Mesodermal cell (in vitro differentiated cells): ENCODE results near the gene ETDB. TPM values are rescaled to one million over a fixed set of nuclear protein-coding genes. Genes with fewer than 3 reads are reported as not detected.
"Not testable (repeated sequence)": the region's sequence is repeated elsewhere in the genome, so short reads cannot be mapped to it uniquely, and the experiment has no call there.

Experiments
- H3K27ac ChIP-seq: 2 replicates; pipeline ENCODE4 v1.7.0; 2013; ENCODE audit warnings: mild to moderate bottlenecking, low read depth, low read length, moderate library complexity; ENCODE audit not compliant: severe bottlenecking
- H3K36me3 ChIP-seq: 2 replicates; pipeline ENCODE4 v1.7.1; 2013; ENCODE audit warnings: mild to moderate bottlenecking, low read length, moderate library complexity; ENCODE audit not compliant: control insufficient read depth, insufficient read depth
- H3K4me1 ChIP-seq: one replicate; pipeline ENCODE4 v1.7.1; 2013; ENCODE audit warnings: mild to moderate bottlenecking, low read length; ENCODE audit not compliant: insufficient read depth, control insufficient read depth, poor library complexity, severe bottlenecking
- H3K4me3 ChIP-seq: 2 replicates; pipeline ENCODE4 v1.7.0; 2013; ENCODE audit warnings: low read length, control low read depth, mild to moderate bottlenecking; ENCODE audit not compliant: insufficient read depth, poor library complexity, severe bottlenecking; ENCODE audit errors: extremely low read depth
- H3K9me3 ChIP-seq: 2 replicates; pipeline ENCODE4 v1.7.1; 2013; ENCODE audit warnings: mild to moderate bottlenecking, low read length, moderate library complexity; ENCODE audit not compliant: control insufficient read depth
- WGBS, 2 experiments: methylation state at CpG; one replicate each; pipeline ENCODE4 v1.1.5; 2013; ENCODE audit warnings: missing lambda C conversion rate in 2 of 2; ENCODE audit not compliant: insufficient coverage in 2 of 2; 5-methylcytosine and 5-hydroxymethylcytosine counted together
- polyA plus RNA-seq, 2 experiments: library from polyadenylated mRNA; stranded (reverse); fragments of 50-300 nt; gene quantifications; one replicate each; pipeline ENCODE4 v1.2.3, GENCODE V29; 2013

ETDB gene
- polyA plus RNA-seq (2013, experiment 1 of 2), result not detected
- polyA plus RNA-seq (2013, experiment 2 of 2), result not detected

DNA sequence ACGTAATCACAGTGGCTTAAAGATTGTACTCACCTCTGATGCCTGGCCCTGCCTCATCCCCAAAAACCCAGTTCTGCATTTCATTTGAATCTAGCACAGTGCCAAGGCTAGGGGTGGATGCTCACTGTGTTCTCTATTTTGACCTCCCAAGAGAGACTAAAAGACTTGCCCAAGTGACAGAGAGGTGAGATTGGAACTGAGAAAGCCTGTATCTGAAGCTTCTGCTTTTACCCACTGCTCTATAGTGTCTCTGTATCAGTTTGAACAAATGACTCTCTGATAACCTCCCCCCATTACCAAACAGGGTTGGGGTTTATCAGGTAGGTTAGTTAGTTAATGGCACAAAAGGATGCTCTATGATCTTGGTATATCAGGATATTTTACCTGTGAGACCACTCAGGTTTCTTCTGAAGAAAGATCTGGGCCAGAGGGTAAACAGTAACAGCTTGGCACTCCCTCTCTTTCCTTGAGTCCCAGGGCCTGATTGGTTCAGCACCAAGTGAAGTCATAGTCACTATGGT is at the start of gene ETDB:
TSS of gene ETDB (minus strand) at position 471 of the 521 bp plus-strand sequence. CDS start 1,265 bp downstream, outside the sequence.
- no CpG with 5 or more reads among the region's 1 CpG for WGBS, 2 experiments
- not testable (repeated sequence) for H3K4me3 ChIP-seq, H3K27ac ChIP-seq, H3K36me3 ChIP-seq, H3K4me1 ChIP-seq, H3K9me3 ChIP-seq

DNA sequence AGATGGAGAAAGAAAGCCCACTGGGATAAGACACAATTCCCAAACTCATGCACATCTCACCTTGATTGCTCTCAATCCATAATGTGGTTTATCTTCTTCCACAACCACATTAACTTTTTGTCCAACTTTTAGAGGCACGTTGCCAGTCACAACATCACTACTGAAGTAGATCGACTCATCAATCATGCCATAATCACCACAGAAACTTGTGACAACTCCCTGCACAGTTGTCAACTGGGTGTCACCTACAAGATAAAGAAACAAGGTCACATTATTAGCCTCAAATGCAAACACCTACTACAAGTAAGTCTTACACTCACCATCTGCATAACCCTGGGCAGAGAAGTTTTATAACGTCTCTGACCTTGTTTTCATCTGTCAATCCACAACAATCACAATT is 49.2 kb upstream of the ETDB start:
- H3K9me3 ChIP-seq, H3K27ac ChIP-seq, H3K4me3 ChIP-seq, H3K36me3 ChIP-seq, H3K4me1 ChIP-seq: not testable (repeated sequence)
- 90 to 100% methylated on average over 1 to 2 of the region's 3 CpGs for WGBS, 2 experiments

DNA sequence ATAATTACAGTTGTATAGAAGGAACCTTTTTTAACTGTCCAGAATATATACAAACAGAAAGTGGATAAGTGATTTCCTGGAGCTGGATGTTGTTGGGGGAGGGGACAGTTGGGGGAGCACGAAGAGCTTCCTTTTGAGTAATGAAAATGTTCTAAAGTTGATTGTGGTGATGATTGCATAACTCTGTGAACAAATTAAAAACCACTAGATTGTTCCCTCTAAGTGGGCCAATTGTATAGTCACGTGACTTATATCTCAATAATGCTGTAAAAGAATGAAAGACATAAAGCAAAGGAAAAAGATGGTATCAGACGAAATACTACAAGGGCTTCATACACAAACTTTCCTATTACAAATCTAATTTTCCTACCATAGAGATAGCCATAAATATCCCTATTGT is 48.2 kb upstream of the ETDB start:
- Histone ChIP-seq H3K36me3 (no peaks in the 10 kb centered on the region), H3K4me3 (no peak overlapping the region), H3K27ac (no peak overlapping the region), H3K9me3 (no peaks in the 10 kb centered on the region), H3K4me1 (no peaks in the 10 kb centered on the region)
- no CpG with 5 or more reads among the region's 3 CpGs for WGBS, 2 experiments

DNA sequence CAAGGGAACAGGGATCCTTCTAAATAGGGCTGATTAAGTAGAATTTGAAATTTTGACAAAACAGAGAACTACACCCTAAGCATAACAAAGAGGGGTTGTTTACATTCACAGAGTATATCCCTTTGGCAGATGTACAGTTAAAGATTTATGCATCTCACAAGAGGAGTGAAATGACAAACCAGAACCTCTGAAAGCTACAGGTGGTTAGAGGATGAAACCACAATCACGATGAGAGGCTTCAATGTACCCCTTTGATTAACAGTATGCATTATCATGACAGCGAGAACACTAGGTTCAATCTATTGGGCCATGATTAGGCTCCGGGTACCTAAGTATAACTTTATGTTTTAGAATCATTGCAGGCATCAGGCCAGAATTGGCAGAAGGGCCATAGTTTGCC is 34.4 kb upstream of the ETDB start:
- H3K9me3 ChIP-seq, H3K4me3 ChIP-seq, H3K36me3 ChIP-seq, H3K4me1 ChIP-seq, H3K27ac ChIP-seq: not testable (repeated sequence)
- no CpG with 5 or more reads among the region's 3 CpGs for WGBS, 2 experiments

DNA sequence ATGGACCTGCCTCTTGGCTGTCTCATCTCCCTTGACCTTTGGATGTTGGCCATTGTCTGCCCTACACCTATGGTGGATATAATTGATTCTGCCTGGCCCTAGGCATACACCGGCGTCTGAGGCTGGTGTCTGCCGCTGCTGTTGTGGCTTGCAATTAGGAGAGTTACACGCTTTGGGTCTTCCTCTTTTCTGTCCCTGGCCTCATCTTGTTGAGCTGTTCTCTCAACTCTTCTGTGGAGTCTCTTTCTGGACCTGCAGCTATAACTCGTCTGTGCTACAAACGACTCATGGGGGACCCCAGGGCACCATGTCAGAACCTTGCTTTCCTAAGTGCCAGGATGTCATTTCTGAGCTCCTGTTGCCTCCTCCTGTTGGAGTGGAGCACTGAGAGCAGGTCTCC is 5.8 kb upstream of the ETDB start:
- no CpG with 5 or more reads among the region's 6 CpGs for WGBS, 2 experiments
- H3K4me3 ChIP-seq, H3K4me1 ChIP-seq, H3K9me3 ChIP-seq, H3K36me3 ChIP-seq, H3K27ac ChIP-seq: not testable (repeated sequence)

DNA sequence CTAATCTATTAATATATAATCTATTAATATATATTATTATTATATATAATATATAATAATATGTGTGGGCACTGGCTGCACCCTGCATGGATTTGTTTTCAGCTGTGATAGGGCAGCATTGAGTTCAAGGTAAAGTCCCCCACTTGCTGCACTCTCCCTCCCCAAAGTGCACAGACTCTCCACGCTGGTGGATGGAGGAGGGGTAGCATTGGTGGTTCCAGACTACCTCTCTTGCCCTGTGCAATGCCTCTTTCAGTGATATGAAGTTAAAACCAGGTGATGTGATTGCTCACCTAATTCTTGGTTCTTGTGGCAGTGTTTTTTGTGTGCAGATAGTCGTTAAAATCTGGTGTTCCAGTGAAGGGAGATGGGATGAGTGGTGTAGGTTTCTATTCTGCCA is 4.3 kb downstream of the ETDB start:
- H3K36me3 ChIP-seq, result not testable (repeated sequence)
- no CpG with 5 or more reads among the region's 2 CpGs for WGBS, 2 experiments

DNA sequence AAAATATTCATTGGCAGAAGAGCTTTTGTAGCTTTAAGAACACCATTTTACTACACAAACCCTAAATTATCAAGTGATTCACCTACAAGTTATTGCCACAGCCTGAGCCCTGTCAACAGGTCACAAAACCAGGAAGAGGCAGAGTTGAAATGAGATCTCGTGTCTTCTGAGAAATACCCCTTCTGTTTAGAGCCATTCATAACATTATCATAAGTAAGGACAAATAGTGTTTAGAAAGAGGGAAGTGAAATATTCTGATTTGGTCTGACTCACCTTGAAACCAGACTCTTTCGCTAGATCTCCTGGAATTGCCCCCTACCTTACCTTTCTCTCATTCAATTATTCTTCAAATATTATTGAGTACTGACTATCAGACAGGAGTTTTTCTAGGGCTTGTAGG is 5.9 kb downstream of the ETDB start:
- no peaks in the 10 kb centered on the region for H3K4me1 ChIP-seq
- no CpG with 5 or more reads among the region's 2 CpGs for WGBS, 2 experiments
- no peak overlapping the region for H3K4me3 ChIP-seq
- H3K36me3 ChIP-seq, result no peaks in the 10 kb centered on the region
- H3K9me3 ChIP-seq, result no peaks in the 10 kb centered on the region
- no peak overlapping the region for H3K27ac ChIP-seq

More for the DNA sequence above, 4.3 kb downstream of the ETDB start:
- H3K4me3 ChIP-seq, H3K9me3 ChIP-seq, H3K4me1 ChIP-seq, H3K27ac ChIP-seq: not testable (repeated sequence)

DNA sequence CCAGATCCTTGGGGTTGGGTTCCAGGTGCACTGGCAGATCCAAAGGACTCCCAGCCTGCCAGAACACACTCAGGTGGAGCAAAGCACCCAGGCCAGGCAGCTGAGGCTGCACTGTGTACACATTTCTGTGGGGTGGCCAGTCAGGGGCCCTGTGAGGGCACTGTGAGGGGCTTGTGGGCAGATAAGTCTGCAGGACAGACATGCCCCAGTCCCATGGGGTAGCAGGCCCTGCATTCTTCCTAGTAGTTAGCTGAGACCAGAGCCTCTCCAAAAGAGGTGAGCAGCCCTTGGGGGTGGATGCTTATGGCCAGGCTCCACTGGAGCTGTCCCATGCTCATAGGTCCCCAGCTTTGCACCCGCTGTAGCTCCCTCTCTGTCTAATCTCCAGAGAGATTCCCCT is 7.6 kb downstream of the ETDB start:
- Histone ChIP-seq H3K4me1 (no peaks in the 10 kb centered on the region), H3K36me3 (no peaks in the 10 kb centered on the region), H3K27ac (no peak overlapping the region), H3K9me3 (no peaks in the 10 kb centered on the region), H3K4me3 (no peak overlapping the region)
- no CpG with 5 or more reads among the region's 1 CpG for WGBS, 2 experiments

DNA sequence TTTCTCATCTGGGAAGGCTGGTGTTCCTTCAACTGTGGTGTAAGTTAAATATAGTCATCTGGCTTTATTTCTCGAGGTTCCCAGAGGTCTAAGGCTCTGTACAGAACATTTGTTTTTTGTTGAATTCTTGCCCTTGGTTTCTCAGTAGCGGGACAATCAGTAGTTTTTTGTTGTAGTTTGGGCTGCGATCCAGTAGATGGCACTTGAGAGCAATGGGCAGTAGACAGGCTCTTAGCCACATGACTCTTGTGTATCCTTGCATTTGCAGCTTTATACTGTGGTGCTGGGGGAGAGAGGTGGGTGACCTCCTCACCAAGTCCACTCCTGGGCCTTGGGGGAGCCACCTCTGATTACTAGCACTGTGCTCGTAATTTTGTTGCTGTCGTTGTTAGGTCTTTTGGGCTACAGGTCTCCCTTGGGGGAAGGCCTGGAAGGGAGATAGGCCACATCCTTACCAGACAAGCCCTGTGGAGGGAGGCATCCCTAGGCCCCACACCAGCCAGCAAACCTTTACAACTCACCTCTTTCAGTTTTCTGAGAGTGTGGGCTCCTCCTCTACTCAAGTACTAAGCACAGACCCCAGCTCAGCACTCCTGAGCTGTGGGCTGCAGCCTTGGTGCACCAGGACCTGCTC is 8.1 kb downstream of the ETDB start:
- no peaks in the 10 kb centered on the region for H3K36me3 ChIP-seq
- WGBS, 2 experiments, result 0% methylated on average over 1 of the region's 5 CpGs
- no peaks in the 10 kb centered on the region for H3K9me3 ChIP-seq
- no peak overlapping the region for H3K27ac ChIP-seq
- no peak overlapping the region for H3K4me3 ChIP-seq
- H3K4me1 ChIP-seq, result no peaks in the 10 kb centered on the region

DNA sequence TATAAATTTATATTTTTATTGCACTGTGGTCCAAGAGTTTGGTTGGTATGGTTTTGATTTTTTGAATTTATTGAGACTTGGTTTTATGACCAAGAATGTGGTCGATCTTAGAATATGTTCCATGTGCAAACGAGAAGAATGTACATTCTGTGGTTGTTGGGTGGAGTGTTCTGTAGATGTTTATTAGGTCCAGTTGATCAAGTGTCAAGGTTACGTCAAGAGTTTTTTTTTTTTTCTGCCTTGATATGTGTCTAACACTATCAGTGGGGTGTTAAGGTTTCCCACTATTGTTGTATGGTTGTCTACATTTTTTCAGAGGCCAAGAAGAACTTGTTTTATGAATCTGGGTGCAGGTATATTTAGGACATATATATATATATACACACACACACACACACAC is 10.8 kb downstream of the ETDB start:
- Histone ChIP-seq H3K4me3 (no peak overlapping the region), H3K4me1 (no peaks in the 10 kb centered on the region), H3K36me3 (no peaks in the 10 kb centered on the region), H3K9me3 (no peaks in the 10 kb centered on the region), H3K27ac (no peak overlapping the region)
- WGBS, 2 experiments, result 70% methylated on average over 3 of the region's 3 CpGs; no CpG with 5 or more reads in 1 of the 2 experiments

DNA sequence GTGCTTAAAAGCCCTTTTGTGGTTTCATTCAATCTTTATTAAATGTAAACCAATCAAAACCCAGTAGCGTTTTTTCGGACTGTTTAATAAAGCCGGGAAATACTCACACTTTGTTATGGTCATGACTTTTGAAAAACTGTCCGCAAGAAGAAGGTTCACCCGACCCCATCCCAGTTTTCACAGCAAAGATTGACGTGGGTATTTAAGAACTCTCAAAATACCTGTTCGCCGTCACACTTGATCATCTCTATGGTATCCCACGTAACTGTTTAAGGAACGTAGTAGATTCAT is 20.9 kb downstream of the ETDB start:
- Histone ChIP-seq H3K4me3 (no peak overlapping the region), H3K9me3 (no peaks in the 10 kb centered on the region), H3K27ac (no peak overlapping the region), H3K36me3 (no peaks in the 10 kb centered on the region), H3K4me1 (no peaks in the 10 kb centered on the region)
- WGBS, 2 experiments, result 86 to 96% methylated on average over 5 to 6 of the region's 10 CpGs
